Tibial artery (tissue), 4 donors: Measurements from ENCODE around the gene ADNP2.
"Not testable (repeated sequence)": the region's sequence is repeated elsewhere in the genome, so short reads cannot be mapped to it uniquely, and the experiment has no call there.

Experiments used
- DNase-seq, 2 donors: peaks; one replicate each; pipeline ENCODE4 v3.0.0-alpha.2; 2019
- H3K27ac ChIP-seq, 2 donors: fragments of 200-600 bp; sonication (generic) in 1 of 2; 1 replicate in 1 of 2; 2 replicates in 1 of 2; pipeline ENCODE4 v1.5.1; 2018 to 2019; ENCODE audit warnings: mild to moderate bottlenecking in 1 of 2
- H3K27me3 ChIP-seq, 2 donors: fragments of 200-600 bp; sonication (generic) in 1 of 2; one replicate each; pipeline versions ENCODE4 v1.5.1 to v1.6.0; 2016 to 2019
- H3K36me3 ChIP-seq, 3 donors: fragments of 200-600 bp; sonication (generic) in 2 of 3; one replicate each; pipeline ENCODE4 v1.5.1; 2016 to 2019; ENCODE audit warnings: mild to moderate bottlenecking in 2 of 3
- H3K4me1 ChIP-seq, 4 donors: fragments of 200-600 bp; sonication (generic) in 2 of 4; 1 replicate in 3 of 4; 2 replicates in 1 of 4; pipeline ENCODE4 v1.5.1; 2016 to 2019
- H3K4me3 ChIP-seq, 2 donors: fragments of 200-600 bp; sonication (generic) in 1 of 2; 1 replicate in 1 of 2; 2 replicates in 1 of 2; pipeline ENCODE4 v1.5.1; 2018 to 2019; ENCODE audit warnings: mild to moderate bottlenecking in 2 of 2
- H3K9me3 ChIP-seq, 3 donors: fragments of 200-600 bp; sonication (generic) in 1 of 3; one replicate each; pipeline ENCODE4 v1.5.1; 2016 to 2019
- CTCF ChIP-seq, 2 experiments: fragments of 200-600 bp in 1 of 2; fragments of 450-650 bp in 1 of 2; IDR thresholded peaks; one replicate each; pipeline ENCODE4 v1.5.1; 2017 to 2019; ENCODE audit warnings: antibody characterized with exemption in 2 of 2, mild to moderate bottlenecking in 1 of 2, moderate library complexity in 1 of 2
- intact Hi-C: fragments of 100-400 bp; cut with DNase I; formaldehyde crosslinking; loops from one replicate; pipeline ENCODE4 v1.15.0; 2023; ENCODE audit warnings: low total_unique reads

ADNP2 gene

GRCh38 chr18:80161781-80162417, 52.8 kb downstream of the ADNP2 start:
- intact Hi-C loops, result no loop called here

GRCh38 chr18:80163183-80163582, 54.1 kb downstream of the ADNP2 start:
- peaks cover 0 to 4% of the 10 kb centered on the region in 2 donors for H3K27me3 ChIP-seq
- H3K36me3 ChIP-seq, result peaks cover 0 to 7% (median 0%) of the 10 kb centered on the region in 3 donors
- DNase-seq, result no peak
- intact Hi-C loops, result no loop called here
- H3K4me1 ChIP-seq, result no peaks in the 10 kb centered on the region
- peaks cover 0 to 17% (median 0%) of the 10 kb centered on the region in 3 donors for H3K9me3 ChIP-seq
- H3K27ac ChIP-seq, result no peak overlapping the region
- TF ChIP-seq CTCF (IDR thresholded peaks at IDR 0.05), result no peak
- H3K4me3 ChIP-seq, result no peak overlapping the region

More at GRCh38 chr18:80161781-80162417, 52.8 kb downstream of the ADNP2 start:
- H3K4me3 ChIP-seq, result no peak overlapping the region
- no peak overlapping the region for H3K27ac ChIP-seq
- no peak for DNase-seq
- peaks cover 0 to 7% (median 0%) of the 10 kb centered on the region in 3 donors for H3K36me3 ChIP-seq
- H3K4me1 ChIP-seq, result no peaks in the 10 kb centered on the region
- no peak for TF ChIP-seq CTCF (IDR thresholded peaks at IDR 0.05)
- H3K9me3 ChIP-seq, result peaks cover 0 to 17% (median 0%) of the 10 kb centered on the region in 3 donors
- peaks cover 0 to 4% of the 10 kb centered on the region in 2 donors for H3K27me3 ChIP-seq

DNA sequence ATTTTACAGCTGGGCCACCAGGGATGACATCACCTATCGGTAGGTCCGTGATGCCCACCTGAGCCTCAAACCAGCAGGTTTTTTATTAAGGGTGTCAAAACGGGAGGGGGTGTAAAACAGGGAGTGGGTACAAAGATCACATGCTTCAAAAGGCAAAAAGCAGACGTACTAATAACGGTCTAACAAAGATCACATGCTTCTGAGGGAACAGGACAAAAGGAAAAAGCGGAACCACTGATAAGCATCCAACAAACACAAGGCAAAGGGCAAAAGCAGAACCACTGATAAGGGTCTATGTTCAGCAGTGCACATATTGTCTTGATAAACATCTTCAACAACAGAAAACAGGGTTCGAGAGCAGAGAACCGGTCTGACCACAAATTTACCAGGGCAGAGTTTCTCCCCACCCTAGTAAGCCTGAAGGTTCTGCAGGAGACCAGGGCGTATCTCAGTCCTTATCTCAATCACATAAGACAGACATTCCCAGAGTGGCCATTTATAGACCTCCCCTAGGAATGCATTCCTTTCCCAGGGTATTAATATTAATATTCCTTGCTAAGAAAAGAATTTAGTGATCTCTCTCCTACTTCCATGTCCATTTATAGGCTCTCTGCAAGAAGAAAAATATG, 55.8 kb downstream of the ADNP2 start:
- H3K9me3 ChIP-seq, result peaks cover 0 to 17% (median 0%) of the 10 kb centered on the region in 3 donors
- H3K27ac ChIP-seq, H3K36me3 ChIP-seq, H3K4me3 ChIP-seq, intact Hi-C loops, H3K4me1 ChIP-seq, H3K27me3 ChIP-seq, DNase-seq: not testable (repeated sequence)

GRCh38 chr18:80166240-80166639, 57.2 kb downstream of the ADNP2 start:
- intact Hi-C loops, result no loop called here
- TF ChIP-seq CTCF (IDR thresholded peaks at IDR 0.05), result no peak

GRCh38 chr18:80166725-80167124, 57.7 kb downstream of the ADNP2 start:
- TF ChIP-seq CTCF (IDR thresholded peaks at IDR 0.05), result no peak
- Histone ChIP-seq H3K4me1 (peaks cover 0 to 6% (median 0%) of the 10 kb centered on the region in 4 donors), H3K9me3 (peaks cover 0 to 17% (median 0%) of the 10 kb centered on the region in 3 donors), H3K36me3 (peaks cover 0 to 7% (median 0%) of the 10 kb centered on the region in 3 donors), H3K4me3 (no peak overlapping the region), H3K27ac (no peak overlapping the region), H3K27me3 (no peaks in the 10 kb centered on the region)
- DNase-seq, result no peak
- intact Hi-C loops, result no loop called here

More at GRCh38 chr18:80166240-80166639, 57.2 kb downstream of the ADNP2 start:
- Histone ChIP-seq H3K4me1 (peaks cover 0 to 3% (median 0%) of the 10 kb centered on the region in 4 donors), H3K27ac (no peak overlapping the region), H3K4me3 (no peak overlapping the region), H3K36me3 (peaks cover 0 to 7% (median 0%) of the 10 kb centered on the region in 3 donors), H3K9me3 (peaks cover 0 to 17% (median 0%) of the 10 kb centered on the region in 3 donors), H3K27me3 (no peaks in the 10 kb centered on the region)
- DNase-seq, result no peak

GRCh38 chr18:80167331-80167730, 58.3 kb downstream of the ADNP2 start:
- no peak for DNase-seq
- intact Hi-C loops, result no loop called here
- TF ChIP-seq CTCF (IDR thresholded peaks at IDR 0.05), result no peak
- no peak overlapping the region for H3K27ac ChIP-seq
- peaks cover 0 to 17% (median 0%) of the 10 kb centered on the region in 3 donors for H3K9me3 ChIP-seq
- no peaks in the 10 kb centered on the region for H3K27me3 ChIP-seq
- H3K4me1 ChIP-seq, result peaks cover 0 to 6% (median 0%) of the 10 kb centered on the region in 4 donors
- H3K4me3 ChIP-seq, result no peak overlapping the region
- peaks cover 0 to 6% (median 0%) of the 10 kb centered on the region in 3 donors for H3K36me3 ChIP-seq
